H9 (cell line): ENCODE data around the gene ADGRG7. TPM values are rescaled to one million over a fixed set of nuclear protein-coding genes. Genes with fewer than 3 reads are reported as not detected.

Source experiments
- DNase-seq: peaks from one replicate; pipeline ENCODE4 v3.0.0-alpha.2; 2017
- H2AFZ ChIP-seq: one replicate; pipeline ENCODE4 v1.6.1; 2013; ENCODE audit warnings: mild to moderate bottlenecking, low read length, control low read depth, moderate library complexity
- H2AK5ac ChIP-seq: 2 replicates; pipeline ENCODE4 v1.6.1; 2013; ENCODE audit warnings: low read length, control low read depth, mixed read lengths; ENCODE audit not compliant: insufficient read length
- H2BK120ac ChIP-seq: one replicate; pipeline ENCODE4 v1.6.1; 2013; ENCODE audit warnings: low read depth, mild to moderate bottlenecking, low read length, control low read depth, inconsistent platforms; ENCODE audit not compliant: poor library complexity, severe bottlenecking
- H2BK12ac ChIP-seq: 2 replicates; pipeline ENCODE4 v1.6.1; 2013; ENCODE audit warnings: low read length, control low read depth, mixed read lengths, low read depth; ENCODE audit not compliant: insufficient read length
- H2BK15ac ChIP-seq: 2 replicates; pipeline ENCODE4 v1.6.1; 2013; ENCODE audit warnings: low read depth, low read length, control low read depth
- H2BK20ac ChIP-seq: one replicate; pipeline ENCODE4 v1.6.1; 2013; ENCODE audit warnings: low read depth, mild to moderate bottlenecking, low read length, control low read depth, inconsistent platforms; ENCODE audit not compliant: poor library complexity, severe bottlenecking
- H2BK5ac ChIP-seq: 2 replicates; pipeline ENCODE4 v1.6.1; 2013; ENCODE audit warnings: low read length, control low read depth, mixed read lengths; ENCODE audit not compliant: insufficient read length
- H3K14ac ChIP-seq: 2 replicates; pipeline ENCODE4 v1.6.1; 2013; ENCODE audit warnings: low read length, control low read depth; ENCODE audit not compliant: insufficient read depth
- H3K18ac ChIP-seq: 2 replicates; pipeline ENCODE4 v1.6.1; 2013; ENCODE audit warnings: low read depth, mild to moderate bottlenecking, mixed read lengths, low read length, control low read depth; ENCODE audit not compliant: insufficient read length
- H3K23ac ChIP-seq: 2 replicates; pipeline ENCODE4 v1.6.1; 2013; ENCODE audit warnings: low read length, control low read depth, mixed read lengths, low read depth; ENCODE audit not compliant: insufficient read length
- H3K23me2 ChIP-seq: 2 replicates; pipeline ENCODE4 v1.6.1; 2013; ENCODE audit warnings: low read depth, mild to moderate bottlenecking, mixed read lengths, low read length, control low read depth; ENCODE audit not compliant: insufficient read length, poor library complexity, severe bottlenecking
- H3K27ac ChIP-seq: 2 replicates; pipeline ENCODE4 v1.5.1; 2013; ENCODE audit warnings: low read length, control low read depth, mixed read lengths, low read depth; ENCODE audit not compliant: insufficient read length
- H3K27me3 ChIP-seq: 2 replicates; pipeline ENCODE4 v1.6.1; 2013; ENCODE audit warnings: low read length, control low read depth, inconsistent platforms; ENCODE audit not compliant: insufficient read depth
- H3K4ac ChIP-seq: 2 replicates; pipeline ENCODE4 v1.6.1; 2013; ENCODE audit warnings: low read depth, mild to moderate bottlenecking, control low read depth, inconsistent platforms, low read length, moderate library complexity
- H3K4me1 ChIP-seq: 2 replicates; pipeline ENCODE4 v1.6.1; 2013; ENCODE audit warnings: low read length, control low read depth, inconsistent platforms; ENCODE audit not compliant: insufficient read depth
- H3K4me2 ChIP-seq: 2 replicates; pipeline ENCODE4 v1.6.1; 2013; ENCODE audit warnings: low read length, control low read depth, mixed read lengths; ENCODE audit not compliant: insufficient read length, insufficient read depth
- H3K56ac ChIP-seq: 2 replicates; pipeline ENCODE4 v1.6.1; 2013; ENCODE audit warnings: low read depth, mild to moderate bottlenecking, mixed read lengths, low read length, control low read depth; ENCODE audit not compliant: insufficient read length
- H3K79me1 ChIP-seq: 2 replicates; pipeline ENCODE4 v1.6.1; 2013; ENCODE audit warnings: low read depth, mild to moderate bottlenecking, moderate library complexity, low read length, control low read depth, inconsistent platforms; ENCODE audit not compliant: insufficient read depth, poor library complexity, severe bottlenecking
- H3K79me2 ChIP-seq: 2 replicates; pipeline ENCODE4 v1.6.1; 2013; ENCODE audit warnings: low read length, control low read depth, inconsistent platforms; ENCODE audit not compliant: insufficient read depth
- H3K9ac ChIP-seq: 2 replicates; pipeline ENCODE4 v1.6.1; 2013; ENCODE audit warnings: low read length, control low read depth, mixed read lengths; ENCODE audit not compliant: insufficient read length; ENCODE audit errors: extremely low read depth
- H3K9me3 ChIP-seq: one replicate; pipeline ENCODE4 v1.6.1; 2013; ENCODE audit warnings: low read depth, low read length, inconsistent platforms; ENCODE audit not compliant: control insufficient read depth
- H3T11ph ChIP-seq: one replicate; pipeline ENCODE4 v1.6.1; 2013; ENCODE audit warnings: mild to moderate bottlenecking, low read length, control low read depth, inconsistent platforms
- H4K20me1 ChIP-seq: one replicate; pipeline ENCODE4 v1.6.1; 2013; ENCODE audit not compliant: control insufficient read depth, insufficient read length, insufficient read depth
- H4K5ac ChIP-seq: 2 replicates; pipeline ENCODE4 v1.6.1; 2013; ENCODE audit warnings: low read depth, mild to moderate bottlenecking, mixed read lengths, low read length, control low read depth; ENCODE audit not compliant: insufficient read length
- H4K8ac ChIP-seq: replicated peaks from 2 replicates; pipeline ENCODE4 v1.6.1; 2013; ENCODE audit warnings: low read length, control low read depth, mixed read lengths, low read depth; ENCODE audit not compliant: insufficient read length
- H4K91ac ChIP-seq: 2 replicates; pipeline ENCODE4 v1.6.1; 2013; ENCODE audit warnings: low read depth, mild to moderate bottlenecking, moderate library complexity, mixed read lengths, low read length, control low read depth; ENCODE audit not compliant: insufficient read length
- H3K27ac Mint-ChIP-seq, 3 experiments: 2 replicates in 2 of 3; 3 replicates in 1 of 3; pipeline ENCODE4 v1.8.0; 2020 to 2021; ENCODE audit warnings: mixed read lengths in 3 of 3, mild to moderate bottlenecking in 1 of 3, moderate library complexity in 1 of 3
- H3K27me3 Mint-ChIP-seq: 2 replicates; pipeline ENCODE4 v1.8.0; 2021; ENCODE audit warnings: low read depth, mild to moderate bottlenecking, moderate library complexity, mixed read lengths
- H3K36me3 Mint-ChIP-seq, 3 experiments: 2 replicates in 2 of 3; 3 replicates in 1 of 3; pipeline ENCODE4 v1.8.0; 2020 to 2021; ENCODE audit warnings: low read depth in 3 of 3, mixed read lengths in 3 of 3; ENCODE audit not compliant: insufficient read depth in 1 of 3
- H3K4me1 Mint-ChIP-seq, 2 experiments: 2 replicates each; pipeline ENCODE4 v1.8.0; 2020; ENCODE audit warnings: mixed read lengths in 2 of 2
- H3K4me3 Mint-ChIP-seq, 2 experiments: 2 replicates in 1 of 2; 3 replicates in 1 of 2; pipeline ENCODE4 v1.8.0; 2020 to 2021; ENCODE audit warnings: mild to moderate bottlenecking in 2 of 2, mixed read lengths in 2 of 2, moderate library complexity in 1 of 2
- H3K9me3 Mint-ChIP-seq, 2 experiments: 2 replicates in 1 of 2; 3 replicates in 1 of 2; pipeline ENCODE4 v1.8.0; 2020; ENCODE audit warnings: mild to moderate bottlenecking in 2 of 2, mixed read lengths in 2 of 2, moderate library complexity in 1 of 2
- WGBS: extraction: QIAGEN DNeasy Blood & Tissue Kit; methylation state at CpG from one replicate; pipeline ENCODE4 v1.1.7; 2013; ENCODE audit warnings: missing lambda C conversion rate, low lambda C conversion rate, mixed read lengths; ENCODE audit not compliant: insufficient read length; ENCODE audit errors: extremely low coverage; 5-methylcytosine and 5-hydroxymethylcytosine counted together
- total RNA-seq: library from RNA; stranded (reverse); gene quantifications from 2 replicates; pipeline ENCODE4 v1.2.1, GENCODE V29; 2021
- TF ChIP-seq, protein P1 (sequence below): fragments of 200-600 bp; sonication (generic); conservative IDR thresholded peaks from 3 replicates; pipeline ENCODE4 v1.8.0; 2021; ENCODE audit warnings: antibody characterized with exemption, mild to moderate bottlenecking

The ADGRG7 gene
- total RNA-seq, 1 experiment from 2014 or later: not detected

DNA sequence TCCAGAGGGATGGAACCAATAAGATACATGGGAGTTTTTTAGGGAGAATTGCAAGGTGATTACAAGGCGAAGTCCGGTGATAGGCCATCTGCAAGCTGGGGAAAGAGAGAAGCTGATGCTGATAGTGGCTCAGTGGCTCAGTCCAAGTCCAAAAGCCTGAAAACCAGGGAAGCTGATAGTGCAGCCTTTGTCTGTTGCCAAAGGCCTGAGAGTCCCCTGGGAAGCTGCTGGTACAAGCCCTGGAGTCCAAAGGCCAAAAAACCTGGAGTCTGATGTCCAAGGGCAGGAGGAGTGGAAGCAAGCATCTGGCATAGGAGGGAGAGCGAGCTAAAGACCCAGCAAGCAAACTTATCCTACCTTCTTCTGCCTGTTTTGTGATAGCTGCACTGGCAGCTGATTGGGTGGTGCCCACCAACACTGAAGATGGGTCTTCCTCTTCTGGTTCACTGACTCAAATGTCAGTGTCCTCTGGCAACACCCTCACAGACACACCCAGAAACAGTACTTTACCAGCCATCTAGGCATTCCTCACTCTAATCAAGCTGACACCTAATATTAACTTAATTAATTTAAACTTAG is 116.6 kb downstream of the ADGRG7 start:
- H3K14ac ChIP-seq: no peak overlapping the region
- peaks cover 2% of the 10 kb centered on the region for H3K79me1 ChIP-seq
- Mint-ChIP-seq H3K36me3 (peaks cover 28 to 75% (median 61%) of the 10 kb centered on the region in 3 experiments; a peak in 6 of 7 replicates), H3K4me3 (no peak overlapping the region), H3K27me3 (no peaks in the 10 kb centered on the region), H3K4me1 (peaks cover 6 to 7% of the 10 kb centered on the region in 2 experiments), H3K9me3 (no peaks in the 10 kb centered on the region; a peak in 1 of 5 replicates), H3K27ac (peak overlapping the region in 1 of 3 experiments; percentile 23; a peak in 3 of 7 replicates)
- no peaks in the 10 kb centered on the region for H3K9me3 ChIP-seq
- TF ChIP-seq, protein P1, sequence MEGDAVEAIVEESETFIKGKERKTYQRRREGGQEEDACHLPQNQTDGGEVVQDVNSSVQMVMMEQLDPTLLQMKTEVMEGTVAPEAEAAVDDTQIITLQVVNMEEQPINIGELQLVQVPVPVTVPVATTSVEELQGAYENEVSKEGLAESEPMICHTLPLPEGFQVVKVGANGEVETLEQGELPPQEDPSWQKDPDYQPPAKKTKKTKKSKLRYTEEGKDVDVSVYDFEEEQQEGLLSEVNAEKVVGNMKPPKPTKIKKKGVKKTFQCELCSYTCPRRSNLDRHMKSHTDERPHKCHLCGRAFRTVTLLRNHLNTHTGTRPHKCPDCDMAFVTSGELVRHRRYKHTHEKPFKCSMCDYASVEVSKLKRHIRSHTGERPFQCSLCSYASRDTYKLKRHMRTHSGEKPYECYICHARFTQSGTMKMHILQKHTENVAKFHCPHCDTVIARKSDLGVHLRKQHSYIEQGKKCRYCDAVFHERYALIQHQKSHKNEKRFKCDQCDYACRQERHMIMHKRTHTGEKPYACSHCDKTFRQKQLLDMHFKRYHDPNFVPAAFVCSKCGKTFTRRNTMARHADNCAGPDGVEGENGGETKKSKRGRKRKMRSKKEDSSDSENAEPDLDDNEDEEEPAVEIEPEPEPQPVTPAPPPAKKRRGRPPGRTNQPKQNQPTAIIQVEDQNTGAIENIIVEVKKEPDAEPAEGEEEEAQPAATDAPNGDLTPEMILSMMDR: no peak
- no peak overlapping the region for H2BK20ac ChIP-seq
- H3K27ac ChIP-seq: no peak overlapping the region
- H2BK15ac ChIP-seq: no peak overlapping the region
- H3K23me2 ChIP-seq: no peaks in the 10 kb centered on the region
- H3K4me1 ChIP-seq: no peaks in the 10 kb centered on the region
- H2BK5ac ChIP-seq: no peak overlapping the region
- no peak overlapping the region for H2AK5ac ChIP-seq
- no peak for DNase-seq
- H4K20me1 ChIP-seq: no peaks in the 10 kb centered on the region
- no CpG with 5 or more reads among the region's 3 CpGs for WGBS
- no peak overlapping the region for H2AFZ ChIP-seq
- H3K56ac ChIP-seq: no peak overlapping the region
- H4K91ac ChIP-seq: no peak overlapping the region
- H3K18ac ChIP-seq: no peak overlapping the region
- no peaks in the 10 kb centered on the region; the same call in 1 of the 2 replicates for H3K79me2 ChIP-seq
- no peak overlapping the region for H3K9ac ChIP-seq
- H4K5ac ChIP-seq: no peak overlapping the region
- no peak overlapping the region for H2BK12ac ChIP-seq
- no peak overlapping the region for H2BK120ac ChIP-seq
- no peak overlapping the region for H4K8ac ChIP-seq
- no peak overlapping the region for H3K4me2 ChIP-seq
- no peak overlapping the region for H3K23ac ChIP-seq
- H3T11ph ChIP-seq: no peak overlapping the region
- H3K4ac ChIP-seq: no peak overlapping the region
- no peaks in the 10 kb centered on the region for H3K27me3 ChIP-seq
